Hepatocyte (in vitro differentiated cells): ENCODE data around the gene CILP. TPM values are rescaled to one million over a fixed set of nuclear protein-coding genes. Genes with fewer than 3 reads are reported as not detected.

Source experiments
- DNase-seq: peaks from one replicate; pipeline ENCODE4 v3.0.0-alpha.2; 2016; ENCODE audit warnings: low spot score
- H2AFZ ChIP-seq: fragments of 200-600 bp; sonication (generic); 2 replicates; pipeline ENCODE4 v1.6.0; 2016; ENCODE audit warnings: antibody characterized with exemption, mild to moderate bottlenecking
- H3K27ac ChIP-seq: fragments of 200-600 bp; sonication (generic); 2 replicates; pipeline ENCODE4 v1.5.1; 2016; ENCODE audit warnings: mild to moderate bottlenecking
- H3K27me3 ChIP-seq: fragments of 200-600 bp; sonication (generic); 2 replicates; pipeline ENCODE4 v1.6.1; 2016
- H3K36me3 ChIP-seq: fragments of 200-600 bp; sonication (generic); replicated peaks from 2 replicates; pipeline ENCODE4 v1.5.1; 2016; ENCODE audit warnings: low read depth; ENCODE audit not compliant: insufficient read depth
- H3K4me1 ChIP-seq: fragments of 200-600 bp; sonication (generic); 2 replicates; pipeline ENCODE4 v1.5.1; 2016; ENCODE audit warnings: mild to moderate bottlenecking, moderate library complexity; ENCODE audit not compliant: insufficient read depth
- H3K4me2 ChIP-seq: fragments of 200-600 bp; sonication (generic); 2 replicates; pipeline ENCODE4 v1.6.0; 2016
- H3K4me3 ChIP-seq: fragments of 200-600 bp; sonication (generic); 2 replicates; pipeline ENCODE4 v1.5.1; 2016; ENCODE audit warnings: mild to moderate bottlenecking
- H3K79me2 ChIP-seq: fragments of 200-600 bp; sonication (generic); 2 replicates; pipeline ENCODE4 v1.6.0; 2017; ENCODE audit warnings: mild to moderate bottlenecking
- H3K9me2 ChIP-seq: fragments of 200-600 bp; sonication (generic); replicated peaks from 2 replicates; pipeline ENCODE4 v1.6.0; 2017; ENCODE audit warnings: mild to moderate bottlenecking; ENCODE audit not compliant: insufficient read depth
- H3K9me3 ChIP-seq: fragments of 200-600 bp; sonication (generic); 2 replicates; pipeline ENCODE4 v1.5.1; 2016; ENCODE audit warnings: low read depth, mild to moderate bottlenecking
- H4K20me1 ChIP-seq: fragments of 200-600 bp; sonication (generic); 2 replicates; pipeline ENCODE4 v1.6.0; 2016; ENCODE audit warnings: mild to moderate bottlenecking; ENCODE audit not compliant: insufficient read depth, poor library complexity, severe bottlenecking
- CTCF ChIP-seq: fragments of 200-600 bp; sonication (generic); IDR thresholded peaks from 2 replicates; pipeline ENCODE4 v1.5.1; 2016; ENCODE audit warnings: antibody characterized with exemption, mild to moderate bottlenecking; ENCODE audit not compliant: poor library complexity
- EZH2 ChIP-seq: fragments of 200-600 bp; sonication (generic); IDR thresholded peaks from 2 replicates; pipeline ENCODE4 v1.6.1; 2016; ENCODE audit warnings: antibody characterized with exemption, mild to moderate bottlenecking, borderline replicate concordance
- EZH2phosphoT487 ChIP-seq: fragments of 200-600 bp; sonication (generic); IDR thresholded peaks from one replicate; pipeline ENCODE4 v1.6.1; 2018; ENCODE audit warnings: antibody characterized with exemption, mild to moderate bottlenecking, low read depth, moderate library complexity; ENCODE audit not compliant: unreplicated experiment, severe bottlenecking
- WGBS: methylation state at CpG from one replicate; pipeline ENCODE4 v1.1.6; 2016; ENCODE audit warnings: low lambda C conversion rate; ENCODE audit errors: missing lambda C conversion rate; 5-methylcytosine and 5-hydroxymethylcytosine counted together
- polyA plus RNA-seq: library from polyadenylated mRNA; unstranded; fragments of >200 nt; fragmentation: Nextera tagmentation; extraction: Ambion mirVana; gene quantifications from 2 replicates; pipeline ENCODE4 v1.2.1, GENCODE V29; 2016
- total RNA-seq: library from RNA; depleted of rRNA; stranded (reverse); fragments of >200 nt; gene quantifications from 2 replicates; pipeline ENCODE4 v1.2.3, GENCODE V29; 2014

The CILP gene
- total and polyA plus RNA-seq, 2 experiments from 2014 or later: 67.1 to 96.4 TPM

- 95% methylated on average over 2 of the region's 2 CpGs for WGBS
- TF ChIP-seq EZH2phosphoT487 (no peak), CTCF (no peak), EZH2 (no peak)
- H3K27ac ChIP-seq: no peak overlapping the region
- H3K4me1 ChIP-seq: peaks cover 33% of the 10 kb centered on the region
- H3K4me3 ChIP-seq: no peak overlapping the region
- no peaks in the 10 kb centered on the region for H3K79me2 ChIP-seq
- no peak for DNase-seq
- no peak overlapping the region for H3K4me2 ChIP-seq
- H4K20me1 ChIP-seq: no peaks in the 10 kb centered on the region
- no peak overlapping the region for H2AFZ ChIP-seq
- H3K9me2 ChIP-seq: no peaks in the 10 kb centered on the region
- no peaks in the 10 kb centered on the region for H3K27me3 ChIP-seq
- no peaks in the 10 kb centered on the region for H3K36me3 ChIP-seq
- H3K9me3 ChIP-seq: no peaks in the 10 kb centered on the region
Measured at GRCh38 chr15:65208647-65209046, 2.6 kb downstream of the CILP start.

DNA sequence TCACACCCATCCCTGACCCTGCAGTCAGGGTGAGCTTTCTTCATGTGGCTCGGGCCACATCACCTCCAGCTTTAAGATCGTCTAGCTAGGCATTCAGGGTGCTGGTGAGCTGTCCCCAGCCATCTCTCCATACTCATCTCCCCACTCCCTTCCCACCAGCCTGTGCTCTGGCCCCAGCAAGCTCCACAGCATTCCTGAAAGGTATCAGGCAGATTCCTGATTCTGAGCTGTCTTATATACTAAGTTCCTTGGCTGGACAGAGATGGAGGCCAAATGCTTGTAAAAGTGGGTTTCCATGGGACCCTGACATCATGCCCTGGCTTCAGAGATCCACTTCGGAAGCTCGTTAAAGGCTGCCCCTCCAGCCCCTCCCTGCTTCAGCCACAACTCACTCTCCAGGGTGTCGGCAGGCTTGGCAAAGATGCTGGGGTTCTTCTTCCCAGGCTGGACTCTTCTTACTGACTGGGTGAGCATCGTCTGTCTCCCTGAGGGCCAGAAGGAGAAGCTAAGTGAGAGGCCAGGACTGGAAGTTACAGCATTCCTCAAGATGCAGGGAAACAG lies 3.9 kb downstream of the CILP start:
- 60% methylated on average over 6 of the region's 6 CpGs for WGBS
- no peaks in the 10 kb centered on the region for H3K9me2 ChIP-seq
- H3K9me3 ChIP-seq: no peaks in the 10 kb centered on the region
- no peak overlapping the region for H3K4me2 ChIP-seq
- H3K36me3 ChIP-seq: no peaks in the 10 kb centered on the region
- no peak overlapping the region for H3K27ac ChIP-seq
- no peak for DNase-seq
- peaks cover 30% of the 10 kb centered on the region for H3K4me1 ChIP-seq
- TF ChIP-seq EZH2 (no peak), EZH2phosphoT487 (no peak), CTCF (no peak)
- no peaks in the 10 kb centered on the region for H3K27me3 ChIP-seq
- no peak overlapping the region for H2AFZ ChIP-seq
- no peak overlapping the region for H3K4me3 ChIP-seq
- H3K79me2 ChIP-seq: no peaks in the 10 kb centered on the region
- no peaks in the 10 kb centered on the region for H4K20me1 ChIP-seq

GRCh38 chr15:65206750-65207149 lies 4.5 kb downstream of the CILP start:
- Histone ChIP-seq H3K9me3 (no peaks in the 10 kb centered on the region), H3K9me2 (no peaks in the 10 kb centered on the region), H3K4me3 (no peak overlapping the region), H4K20me1 (no peaks in the 10 kb centered on the region), H3K27me3 (no peaks in the 10 kb centered on the region), H3K4me2 (no peak overlapping the region), H3K4me1 (peaks cover 24% of the 10 kb centered on the region), H3K36me3 (no peaks in the 10 kb centered on the region), H3K79me2 (no peaks in the 10 kb centered on the region), H3K27ac (no peak overlapping the region), H2AFZ (no peak overlapping the region)
- over 99% methylated on average over 18 of the region's 20 CpGs for WGBS
- TF ChIP-seq EZH2 (no peak), EZH2phosphoT487 (no peak), CTCF (no peak)
- DNase-seq: no peak
